Measurements from ENCODE around the gene ZAR1.

DNA sequence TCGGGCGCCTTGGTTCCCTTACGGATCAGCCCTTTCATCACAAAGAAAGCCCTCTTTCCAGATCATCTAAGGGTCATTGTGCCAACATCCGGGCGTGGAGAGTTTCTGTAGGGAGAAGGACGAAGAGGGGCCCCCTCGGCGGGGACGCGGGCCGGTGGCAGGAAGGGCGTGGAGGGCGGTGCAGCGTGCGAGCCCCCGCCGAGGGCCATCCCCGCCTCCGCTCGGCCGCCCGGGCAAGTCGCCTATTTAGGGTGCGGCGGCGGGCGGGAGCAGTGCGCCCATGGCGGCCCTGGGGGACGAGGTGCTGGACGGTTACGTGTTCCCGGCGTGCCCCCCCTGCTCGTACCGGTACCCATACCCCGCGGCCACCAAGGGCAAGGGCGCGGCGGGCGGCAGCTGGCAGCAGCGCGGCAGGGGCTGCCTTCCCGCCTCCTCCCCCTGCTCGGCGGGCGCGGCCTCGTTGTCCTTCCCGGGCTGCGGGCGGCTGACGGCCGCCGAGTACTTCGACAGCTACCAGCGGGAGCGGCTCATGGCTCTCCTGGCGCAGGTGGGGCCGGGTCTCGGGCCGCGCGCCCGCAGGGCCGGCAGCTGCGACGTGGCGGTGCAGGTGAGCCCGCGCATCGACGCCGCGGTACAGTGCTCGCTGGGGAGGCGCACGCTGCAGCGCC is at the start of gene ZAR1:
- TF ChIP-seq, protein P1, sequence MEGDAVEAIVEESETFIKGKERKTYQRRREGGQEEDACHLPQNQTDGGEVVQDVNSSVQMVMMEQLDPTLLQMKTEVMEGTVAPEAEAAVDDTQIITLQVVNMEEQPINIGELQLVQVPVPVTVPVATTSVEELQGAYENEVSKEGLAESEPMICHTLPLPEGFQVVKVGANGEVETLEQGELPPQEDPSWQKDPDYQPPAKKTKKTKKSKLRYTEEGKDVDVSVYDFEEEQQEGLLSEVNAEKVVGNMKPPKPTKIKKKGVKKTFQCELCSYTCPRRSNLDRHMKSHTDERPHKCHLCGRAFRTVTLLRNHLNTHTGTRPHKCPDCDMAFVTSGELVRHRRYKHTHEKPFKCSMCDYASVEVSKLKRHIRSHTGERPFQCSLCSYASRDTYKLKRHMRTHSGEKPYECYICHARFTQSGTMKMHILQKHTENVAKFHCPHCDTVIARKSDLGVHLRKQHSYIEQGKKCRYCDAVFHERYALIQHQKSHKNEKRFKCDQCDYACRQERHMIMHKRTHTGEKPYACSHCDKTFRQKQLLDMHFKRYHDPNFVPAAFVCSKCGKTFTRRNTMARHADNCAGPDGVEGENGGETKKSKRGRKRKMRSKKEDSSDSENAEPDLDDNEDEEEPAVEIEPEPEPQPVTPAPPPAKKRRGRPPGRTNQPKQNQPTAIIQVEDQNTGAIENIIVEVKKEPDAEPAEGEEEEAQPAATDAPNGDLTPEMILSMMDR (IDR thresholded peaks at IDR 0.05; ENCODE audit: insufficient read depth, low read length, poor library complexity, severe bottlenecking), result no peak
- TF ChIP-seq EZH2phosphoT487 (conservative IDR thresholded peaks at IDR 0.05; ENCODE audit: low read length), result no peak
